VCaP (cell line): Measurements from ENCODE around the gene ABCC1.

Source experiments
- H3K27ac ChIP-seq: fragments of 450-650 bp; 2 replicates; pipeline ENCODE4 v1.5.1; 2017
- TF ChIP-seq, protein P1 (sequence below): fragments of 450-650 bp; conservative IDR thresholded peaks from 2 replicates; pipeline ENCODE4 v1.5.1; 2017; ENCODE audit warnings: mild to moderate bottlenecking, moderate library complexity

Gene ABCC1

DNA sequence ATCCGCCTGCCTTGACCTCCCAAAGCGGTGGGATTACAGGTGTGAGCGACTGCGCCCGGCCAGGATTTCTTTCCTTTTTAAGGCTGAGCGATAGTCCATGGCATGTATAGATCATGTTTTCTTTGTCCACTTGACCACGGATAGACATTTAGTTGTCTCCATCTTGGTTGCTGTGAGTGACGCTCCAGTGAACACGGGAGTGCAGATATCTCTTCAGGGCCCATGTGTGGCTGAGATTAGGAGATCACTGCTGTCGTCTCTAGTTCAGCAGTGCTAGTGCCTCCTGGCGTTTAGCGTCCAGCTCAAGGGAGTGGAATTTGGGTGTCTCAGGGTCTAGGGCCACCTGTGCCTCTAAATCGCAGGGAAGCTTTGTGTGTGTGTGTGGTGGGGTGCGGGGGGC is 41.5 kb downstream of the ABCC1 start:
- no peak overlapping the region for H3K27ac ChIP-seq
- TF ChIP-seq, protein P1, sequence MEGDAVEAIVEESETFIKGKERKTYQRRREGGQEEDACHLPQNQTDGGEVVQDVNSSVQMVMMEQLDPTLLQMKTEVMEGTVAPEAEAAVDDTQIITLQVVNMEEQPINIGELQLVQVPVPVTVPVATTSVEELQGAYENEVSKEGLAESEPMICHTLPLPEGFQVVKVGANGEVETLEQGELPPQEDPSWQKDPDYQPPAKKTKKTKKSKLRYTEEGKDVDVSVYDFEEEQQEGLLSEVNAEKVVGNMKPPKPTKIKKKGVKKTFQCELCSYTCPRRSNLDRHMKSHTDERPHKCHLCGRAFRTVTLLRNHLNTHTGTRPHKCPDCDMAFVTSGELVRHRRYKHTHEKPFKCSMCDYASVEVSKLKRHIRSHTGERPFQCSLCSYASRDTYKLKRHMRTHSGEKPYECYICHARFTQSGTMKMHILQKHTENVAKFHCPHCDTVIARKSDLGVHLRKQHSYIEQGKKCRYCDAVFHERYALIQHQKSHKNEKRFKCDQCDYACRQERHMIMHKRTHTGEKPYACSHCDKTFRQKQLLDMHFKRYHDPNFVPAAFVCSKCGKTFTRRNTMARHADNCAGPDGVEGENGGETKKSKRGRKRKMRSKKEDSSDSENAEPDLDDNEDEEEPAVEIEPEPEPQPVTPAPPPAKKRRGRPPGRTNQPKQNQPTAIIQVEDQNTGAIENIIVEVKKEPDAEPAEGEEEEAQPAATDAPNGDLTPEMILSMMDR, result no peak

DNA sequence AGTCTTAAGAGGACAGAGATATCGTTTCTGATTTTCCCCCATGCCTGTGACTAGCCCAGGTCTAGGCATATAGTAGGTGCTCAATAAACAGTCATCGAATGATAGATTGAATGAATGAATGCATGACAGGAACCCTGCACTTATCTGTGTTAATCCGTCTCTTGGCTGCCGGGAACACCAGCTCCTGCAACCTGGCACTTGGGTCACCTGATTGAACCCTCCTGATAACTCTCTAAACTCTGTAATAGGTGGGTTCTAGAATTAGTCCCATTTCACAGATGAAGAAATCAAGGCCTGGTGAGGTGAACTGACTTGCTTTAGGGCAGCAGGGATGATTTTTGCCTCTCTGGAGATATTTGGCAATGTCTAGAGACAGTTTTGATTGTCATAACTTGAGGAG is 43.7 kb downstream of the ABCC1 start:
- H3K27ac ChIP-seq, result no peak overlapping the region
- TF ChIP-seq, protein P1, result no peak

DNA sequence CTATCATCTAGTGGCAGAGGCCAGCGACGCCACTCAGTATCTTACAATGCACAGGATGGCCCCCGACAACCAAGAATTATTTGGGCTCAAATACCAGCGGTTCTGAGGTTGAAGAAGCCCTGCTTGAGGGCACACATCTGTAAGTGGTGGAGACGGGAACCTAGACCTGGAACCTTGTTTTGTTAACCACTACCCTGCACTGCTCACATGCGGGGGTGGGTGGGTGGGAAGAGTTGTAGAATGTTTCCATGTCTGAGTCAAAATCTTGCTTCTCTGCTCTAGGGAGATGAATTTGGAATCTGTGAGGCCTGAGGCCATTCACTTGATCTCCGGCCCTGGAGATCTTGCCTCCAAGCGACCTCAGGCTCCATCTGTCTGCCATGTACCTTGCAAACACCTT is 44.1 kb downstream of the ABCC1 start:
- TF ChIP-seq, protein P1, result no peak
- H3K27ac ChIP-seq, result no peak overlapping the region

DNA sequence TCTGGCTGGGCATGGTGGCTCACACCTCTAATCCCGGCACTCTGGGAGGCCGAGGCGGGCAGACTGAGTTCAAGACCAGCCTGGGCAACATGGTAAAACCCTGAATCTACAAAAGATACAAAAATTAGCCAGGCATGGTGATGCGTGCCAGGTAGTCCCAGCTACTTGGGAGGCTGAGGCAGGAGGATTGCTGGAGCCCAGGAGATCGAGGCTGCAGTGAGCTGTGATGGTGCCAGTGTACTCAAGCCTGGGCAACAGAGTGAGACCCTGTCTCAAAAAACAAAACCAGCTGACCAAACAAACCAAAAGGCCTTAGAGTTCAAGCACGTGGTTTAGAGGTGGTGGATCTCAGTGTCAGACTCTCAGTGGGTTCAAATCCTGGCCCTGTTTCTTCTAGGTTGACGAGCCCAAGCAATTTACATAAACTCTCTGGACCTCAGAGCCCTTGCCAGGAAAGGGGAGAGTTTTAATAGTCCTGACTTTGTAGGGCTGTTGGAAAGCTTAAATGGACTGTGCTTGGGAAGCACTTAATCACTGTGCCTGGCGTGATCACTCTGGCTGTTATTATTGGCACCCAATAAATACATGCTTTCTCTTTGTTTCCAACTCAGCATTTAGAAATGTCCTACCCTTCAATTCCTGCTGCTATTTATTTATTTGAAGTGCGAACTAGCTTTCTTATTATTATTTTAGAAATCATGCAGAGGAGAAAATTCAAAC is 44.7 kb downstream of the ABCC1 start:
- no peak overlapping the region for H3K27ac ChIP-seq
- TF ChIP-seq, protein P1, result no peak

DNA sequence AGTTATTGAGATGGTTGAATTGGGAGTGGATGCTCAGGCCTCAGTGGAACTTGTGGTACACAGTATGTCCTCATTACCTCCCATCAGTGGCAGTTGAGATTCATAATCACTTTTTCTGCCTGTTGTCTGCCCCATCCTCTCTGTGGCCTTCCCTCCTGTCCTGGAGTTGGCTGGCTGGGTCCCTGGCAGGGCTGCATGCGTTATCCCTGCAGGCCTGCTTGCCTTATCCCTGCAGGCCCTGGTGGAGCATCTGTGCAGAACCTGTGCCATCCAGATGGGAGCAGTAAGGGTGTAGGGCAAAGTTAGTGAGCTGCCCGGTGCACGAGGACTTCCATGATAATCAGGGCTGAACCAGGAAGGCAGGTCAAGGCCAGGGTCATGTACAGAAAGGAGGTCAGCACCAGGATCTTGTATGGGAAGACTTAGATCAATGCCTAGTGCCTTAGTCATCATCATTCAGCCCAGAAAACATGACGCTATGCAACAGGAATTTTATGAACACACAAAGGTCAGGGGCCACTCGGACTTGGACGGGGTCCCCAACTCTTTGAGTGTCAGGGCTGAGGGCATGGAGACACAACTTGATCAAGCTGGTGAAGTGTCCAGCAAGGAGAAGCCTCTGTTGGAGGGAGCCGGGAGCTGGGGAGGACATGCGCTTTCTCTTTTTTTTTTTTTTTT is 47.2 kb downstream of the ABCC1 start:
- H3K27ac ChIP-seq, result peak overlapping the region; percentile 81
- TF ChIP-seq, protein P1, result no peak

DNA sequence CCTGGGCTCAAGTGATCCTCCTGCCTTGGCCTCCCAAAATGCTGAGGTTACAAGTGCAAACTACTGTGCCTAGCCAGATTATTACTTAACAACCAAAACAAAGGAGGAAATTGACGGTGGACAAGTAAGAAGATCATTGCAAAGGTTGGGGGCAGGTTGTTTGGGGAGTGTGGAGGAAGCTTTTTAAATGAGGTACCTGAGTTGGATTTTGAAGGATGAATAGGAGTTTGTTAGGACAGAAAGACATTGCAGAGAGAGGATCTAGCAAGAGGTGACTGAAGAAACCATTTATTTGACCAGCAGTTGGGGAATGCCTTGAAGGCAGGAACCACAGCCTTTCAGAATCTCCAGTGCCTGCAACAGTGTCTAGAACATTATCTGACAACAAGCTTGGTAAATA is 51.3 kb downstream of the ABCC1 start:
- no peak overlapping the region; the same call in 1 of the 2 replicates for H3K27ac ChIP-seq
- TF ChIP-seq, protein P1, result no peak

DNA sequence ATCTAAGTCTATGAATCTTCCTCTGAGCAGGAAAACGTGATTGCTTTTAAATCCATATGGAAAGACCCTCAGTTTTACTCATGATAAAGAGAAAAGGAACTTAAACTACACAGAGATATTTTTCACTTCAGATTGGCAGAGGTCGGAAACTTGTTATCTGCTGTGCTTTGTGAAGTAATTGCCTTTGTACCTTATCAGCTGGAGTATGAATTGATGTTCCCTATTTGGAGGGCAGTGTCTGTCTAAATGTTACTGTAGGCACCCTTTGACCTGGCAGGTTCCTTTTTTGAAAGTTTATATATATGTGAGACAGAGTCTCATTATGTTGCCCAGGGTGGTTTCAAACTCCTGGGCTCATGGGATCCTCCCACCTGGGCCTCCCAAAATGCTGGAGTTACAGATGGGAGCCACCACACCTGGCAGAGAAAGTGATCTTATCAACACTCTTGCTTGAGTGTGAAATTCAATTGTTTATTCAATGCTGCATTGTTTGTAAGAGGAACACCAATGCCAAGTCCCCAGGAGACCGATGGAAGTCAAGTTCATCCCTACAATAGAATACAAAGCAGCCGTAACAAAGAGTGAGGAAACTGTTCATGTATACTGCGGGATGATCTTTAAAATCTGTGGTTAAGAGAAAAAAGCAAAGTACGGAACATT is 52.3 kb downstream of the ABCC1 start:
- no peak overlapping the region; the same call in 1 of the 2 replicates for H3K27ac ChIP-seq
- TF ChIP-seq, protein P1, result no peak
